ENCODE results near the gene REEP2.
"Not testable (repeated sequence)": the region's sequence is repeated elsewhere in the genome, so short reads cannot be mapped to it uniquely, and the experiment has no call there.

The REEP2 gene, protein sequence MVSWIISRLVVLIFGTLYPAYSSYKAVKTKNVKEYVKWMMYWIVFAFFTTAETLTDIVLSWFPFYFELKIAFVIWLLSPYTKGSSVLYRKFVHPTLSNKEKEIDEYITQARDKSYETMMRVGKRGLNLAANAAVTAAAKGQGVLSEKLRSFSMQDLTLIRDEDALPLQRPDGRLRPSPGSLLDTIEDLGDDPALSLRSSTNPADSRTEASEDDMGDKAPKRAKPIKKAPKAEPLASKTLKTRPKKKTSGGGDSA

DNA sequence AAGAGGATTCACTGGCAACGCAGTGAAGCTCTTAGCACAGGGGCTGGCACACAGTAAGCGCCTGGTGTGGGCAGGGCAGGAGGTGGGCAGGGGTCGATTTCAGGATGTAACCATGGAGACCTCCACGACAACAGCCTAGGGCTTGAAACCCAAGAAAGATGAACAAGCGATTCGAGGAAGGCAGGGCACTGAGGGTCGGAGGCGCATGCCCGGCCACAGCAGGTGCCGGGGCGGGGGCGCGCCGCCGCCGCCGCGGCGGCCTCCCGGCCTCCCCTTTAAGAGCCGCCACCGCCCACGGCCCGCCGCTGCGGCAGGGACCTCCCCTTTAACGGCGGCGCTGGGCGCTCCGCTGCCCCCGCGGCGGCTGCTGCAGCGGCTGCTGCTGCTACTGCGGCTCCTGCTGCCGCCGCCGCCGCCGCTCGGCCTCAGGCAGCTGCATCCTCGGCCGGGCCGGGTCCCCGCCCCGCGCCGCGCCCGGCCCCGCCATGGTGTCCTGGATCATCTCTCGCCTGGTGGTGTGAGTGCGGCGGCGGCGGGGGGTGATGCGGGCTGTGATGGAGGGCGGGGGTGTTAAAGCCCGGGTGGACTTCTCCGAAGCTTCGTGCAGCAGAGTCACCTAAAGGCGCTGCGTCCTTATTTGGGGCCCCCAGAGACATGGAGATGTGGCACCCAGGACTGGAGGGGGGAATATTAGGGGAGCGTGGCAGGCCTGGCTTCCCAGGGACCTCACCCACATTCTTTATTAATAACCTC lies at the start of gene REEP2:
Gene REEP2, plus strand, starts transcription at position 334 of the 753 bp plus-strand sequence. Its CDS starts 152 bp downstream, at position 486.
- DNase-seq: no peak

- no peak for DNase-seq
These were observed 49.5 kb upstream of the REEP2 start for GRCh38 chr5:138389332-138389731.

- DNase-seq: not testable (repeated sequence)
These were observed 48.9 kb upstream of the REEP2 start for GRCh38 chr5:138389911-138390310.

- DNase-seq: no peak
These were observed 46.9 kb upstream of the REEP2 start for GRCh38 chr5:138391859-138392386.

- DNase-seq: no peak
These were observed 36.2 kb upstream of the REEP2 start for GRCh38 chr5:138402640-138403039.

DNA sequence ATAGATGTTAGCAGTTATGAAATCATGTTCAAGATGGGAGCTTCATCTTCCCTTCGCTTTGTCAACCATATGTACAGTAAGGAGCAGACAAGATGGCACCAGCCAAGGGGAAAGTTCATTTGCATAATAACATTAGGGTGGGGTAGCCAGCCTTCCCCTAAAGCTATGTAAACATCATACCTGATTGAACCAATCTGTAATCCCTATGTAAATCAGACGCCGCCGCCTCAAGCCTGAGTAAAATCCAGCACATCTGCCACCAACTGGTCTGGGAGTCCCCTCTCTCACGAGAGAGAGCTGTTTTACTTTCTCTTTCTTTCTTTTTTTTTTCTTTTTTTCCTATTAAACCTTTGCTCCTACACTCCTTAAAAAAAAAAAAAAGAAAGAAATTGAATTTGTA lies 30.8 kb upstream of the REEP2 start:
- DNase-seq: no peak

DNA sequence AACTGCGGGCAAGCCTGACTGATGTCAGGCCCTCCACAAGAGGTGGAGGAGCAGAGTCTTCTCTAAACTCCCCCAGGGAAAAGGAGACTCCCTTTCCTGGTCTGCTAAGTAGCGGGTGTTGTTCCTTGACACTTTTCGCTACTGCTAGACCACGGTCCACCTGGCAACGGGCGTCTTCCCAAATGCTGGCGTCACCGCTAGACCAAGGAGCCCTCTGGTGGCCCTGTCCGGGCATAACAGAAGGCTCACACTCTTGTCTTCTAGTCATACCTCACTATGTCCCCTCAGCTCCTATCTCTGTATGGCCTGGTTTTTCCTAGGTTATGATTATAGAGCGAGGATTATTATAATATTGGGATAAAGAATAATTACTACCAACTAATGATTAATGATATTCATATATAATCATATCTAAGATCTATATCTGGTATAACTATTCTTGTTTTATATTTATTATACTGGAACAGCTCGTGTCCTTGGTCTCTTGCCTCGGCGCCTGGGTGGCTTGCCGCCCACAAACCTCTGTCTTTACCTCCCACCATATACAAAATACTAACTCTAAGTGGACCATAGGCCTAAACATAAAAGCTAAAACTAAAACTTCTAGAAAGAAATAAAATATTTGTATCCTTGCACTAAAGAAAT lies 27.7 kb upstream of the REEP2 start:
- not testable (repeated sequence) for DNase-seq

DNA sequence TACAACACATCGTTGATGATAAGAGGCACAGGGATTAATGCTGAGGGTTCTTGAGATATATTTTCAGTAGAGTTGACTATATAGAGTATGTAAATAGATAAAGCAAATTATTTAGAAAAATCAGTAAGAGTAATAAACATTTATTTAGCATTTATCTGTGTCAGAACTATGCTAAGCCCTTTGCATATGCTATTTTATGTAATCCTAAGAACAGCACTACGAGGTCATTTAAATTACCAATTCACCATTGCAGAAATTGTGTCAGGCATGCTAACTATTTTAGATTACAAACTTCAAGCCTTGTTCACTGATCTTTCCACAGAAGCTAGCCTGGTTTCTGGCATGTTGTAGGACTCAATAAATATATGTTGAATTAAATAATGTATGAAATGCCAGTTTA lies 20.4 kb upstream of the REEP2 start:
- DNase-seq: no peak

DNA sequence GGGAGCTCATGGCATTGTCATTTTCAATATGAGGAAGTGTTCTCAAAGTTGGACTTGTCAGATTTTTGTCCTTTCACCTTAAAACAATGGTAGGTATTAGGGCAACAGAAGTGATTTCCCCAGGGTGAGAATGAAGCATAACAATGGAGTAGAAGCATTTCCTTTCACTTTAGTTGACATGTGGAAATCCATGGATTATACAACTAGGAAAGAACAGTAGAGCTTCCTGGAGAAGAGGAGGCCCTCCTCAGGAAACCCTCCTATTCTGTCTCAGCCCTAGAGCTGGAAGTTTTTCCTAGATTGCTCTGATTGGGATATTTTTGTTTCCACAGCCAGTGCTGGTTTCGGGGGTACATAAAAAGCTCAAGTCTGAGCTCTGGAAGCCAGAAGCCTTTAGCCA lies 13.8 kb upstream of the REEP2 start:
- no peak for DNase-seq

DNA sequence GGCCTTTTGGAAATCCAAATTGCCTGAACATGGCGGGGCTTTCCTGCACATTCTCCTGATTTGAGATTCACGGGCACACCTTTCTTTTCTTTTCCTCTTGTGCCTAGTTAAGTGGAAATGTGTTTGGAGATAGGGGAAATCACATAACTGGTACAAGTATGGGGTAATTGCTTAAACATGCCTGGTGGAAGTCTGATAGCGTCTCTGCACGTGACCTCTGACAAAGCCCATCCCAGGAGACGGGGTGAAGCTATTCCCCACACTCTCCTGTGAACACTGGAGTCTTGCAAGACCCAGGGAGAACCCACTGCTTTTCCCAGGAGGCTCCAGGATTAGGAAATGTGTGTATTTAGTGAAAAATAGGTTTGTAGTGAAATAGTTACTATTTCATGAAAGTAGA lies 2.9 kb upstream of the REEP2 start:
- DNase-seq: no peak

GRCh38 chr5:138438003-138438723 lies 694 bp upstream of the REEP2 start:
- DNase-seq: no peak

DNA sequence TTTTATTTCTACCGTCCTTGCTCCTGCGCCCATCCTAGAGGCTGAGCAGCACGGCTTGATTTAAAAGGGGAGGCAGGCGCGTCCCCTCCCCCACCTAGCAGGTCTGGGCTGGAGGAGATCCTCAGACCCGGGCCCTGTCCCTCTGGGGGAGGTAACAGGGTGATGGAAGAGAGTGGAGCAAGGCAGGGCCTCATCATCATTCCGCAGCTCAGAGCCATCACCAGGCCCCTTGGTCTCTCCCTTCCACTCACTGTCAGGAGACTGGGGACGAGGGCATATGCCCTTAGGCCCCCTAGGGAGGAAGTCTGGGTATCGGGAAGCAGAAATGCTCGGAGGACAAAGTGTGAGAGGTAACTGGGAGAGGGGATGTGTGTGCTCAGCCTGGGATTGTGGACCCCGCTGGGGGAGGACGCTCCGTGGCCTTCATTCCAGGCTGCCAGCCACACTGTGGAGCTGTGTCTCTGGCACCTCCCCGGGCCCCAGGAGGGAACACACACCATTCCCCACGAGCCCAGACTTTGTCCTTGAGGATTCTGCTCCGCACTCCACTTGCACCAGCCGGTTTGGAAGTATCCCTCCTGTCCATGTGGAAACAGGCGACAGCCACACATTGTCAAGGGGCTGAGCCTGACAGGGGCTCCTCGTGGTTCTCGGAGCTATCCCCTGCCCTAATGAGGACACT lies 761 bp downstream of the REEP2 start:
- DNase-seq: no peak

DNA sequence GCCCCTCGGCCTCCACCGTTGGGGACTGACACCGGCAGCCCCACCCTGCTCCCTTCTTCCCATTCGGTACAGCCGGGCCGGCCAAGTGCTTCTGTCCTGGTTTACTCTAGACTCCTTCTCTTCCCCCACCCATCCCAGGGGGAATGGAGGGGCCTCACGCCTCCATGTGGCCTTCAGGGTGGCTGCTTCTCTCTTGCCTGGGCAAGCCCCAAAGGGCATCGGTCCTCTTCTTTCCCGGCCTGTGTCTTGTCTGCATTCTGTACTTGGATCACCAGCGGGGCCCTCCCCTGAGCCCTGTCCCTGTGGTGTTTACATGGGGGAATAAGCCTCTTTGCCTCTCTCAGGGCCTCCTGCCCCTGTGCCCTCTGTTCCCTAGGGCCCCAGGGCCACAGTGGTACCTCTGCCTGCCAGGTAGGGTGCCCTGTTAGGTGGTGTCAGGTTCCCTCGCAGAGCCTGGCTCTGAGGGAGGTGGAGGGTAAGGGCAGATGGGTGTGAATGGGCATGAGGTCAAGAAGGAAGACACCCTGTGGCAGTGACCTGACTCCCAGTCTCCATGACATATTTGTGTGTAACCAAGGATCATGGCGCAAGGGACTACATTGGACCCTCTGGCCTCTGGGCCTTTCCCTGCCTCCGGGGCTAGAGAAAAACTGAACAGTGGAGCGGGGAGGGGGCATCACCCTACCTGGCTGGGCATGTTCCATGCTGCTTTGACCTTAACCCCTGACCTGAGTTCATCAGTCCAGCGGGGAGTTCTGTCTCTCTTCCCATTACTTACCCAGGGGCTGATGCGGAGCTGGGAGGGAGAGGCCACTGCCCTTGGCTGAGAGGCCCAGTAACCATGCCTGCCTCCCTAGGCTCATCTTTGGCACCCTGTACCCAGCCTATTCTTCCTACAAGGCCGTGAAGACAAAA lies 1.6 kb downstream of the REEP2 start:
- no peak for DNase-seq

DNA sequence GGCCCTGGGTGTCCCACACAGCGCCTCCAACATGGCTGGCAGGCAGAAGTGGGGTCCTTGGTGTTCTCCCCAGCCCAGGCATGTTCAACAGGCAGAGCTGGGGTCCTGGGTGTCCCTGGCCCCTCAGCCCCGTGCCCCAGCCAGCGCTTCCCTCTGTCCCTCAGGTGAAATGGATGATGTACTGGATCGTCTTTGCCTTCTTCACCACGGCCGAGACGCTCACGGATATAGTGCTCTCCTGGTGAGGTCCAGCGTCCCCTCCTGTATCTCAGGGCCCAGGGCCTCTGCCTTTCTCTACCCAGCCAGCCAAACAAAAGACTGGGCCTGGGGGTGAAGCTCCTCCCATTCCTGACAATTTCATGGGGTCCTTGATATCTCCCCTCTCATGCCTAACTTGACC lies 2.4 kb downstream of the REEP2 start:
- DNase-seq: no peak

DNA sequence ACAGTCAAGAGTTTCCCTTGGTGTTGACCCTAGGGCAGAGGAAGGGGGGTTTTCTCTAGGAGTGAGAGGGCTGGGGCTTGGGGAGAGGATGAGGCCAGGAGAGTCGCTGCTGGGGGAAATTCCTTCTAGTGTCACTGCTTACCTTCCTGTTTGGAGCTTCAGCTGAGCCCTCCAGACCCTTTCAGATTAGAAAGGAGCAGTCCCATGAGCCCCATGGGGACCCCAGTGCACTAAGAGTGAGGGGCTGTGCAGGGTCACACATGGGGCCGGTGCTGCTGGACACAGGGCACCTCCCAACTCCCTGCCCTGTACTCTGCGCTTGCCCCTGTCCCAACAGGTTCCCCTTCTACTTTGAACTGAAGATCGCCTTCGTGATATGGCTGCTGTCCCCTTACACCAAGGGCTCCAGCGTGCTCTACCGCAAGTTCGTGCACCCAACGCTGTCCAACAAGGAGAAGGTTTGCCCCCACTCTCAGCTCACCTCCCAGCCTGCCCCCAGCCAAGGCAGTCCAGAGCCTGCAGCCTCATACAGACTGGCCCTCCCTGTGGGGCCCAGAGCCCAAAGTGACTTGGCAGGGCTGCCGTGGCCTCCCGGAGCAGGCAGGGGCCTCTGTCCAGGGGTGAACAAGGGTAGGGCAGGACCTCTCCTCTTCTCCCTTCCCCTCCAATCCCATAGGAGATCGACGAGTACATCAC lies 5.4 kb downstream of the REEP2 start:
- no peak for DNase-seq

- DNase-seq: no peak
These were observed 6.1 kb downstream of the REEP2 start for GRCh38 chr5:138444774-138445546.

DNA sequence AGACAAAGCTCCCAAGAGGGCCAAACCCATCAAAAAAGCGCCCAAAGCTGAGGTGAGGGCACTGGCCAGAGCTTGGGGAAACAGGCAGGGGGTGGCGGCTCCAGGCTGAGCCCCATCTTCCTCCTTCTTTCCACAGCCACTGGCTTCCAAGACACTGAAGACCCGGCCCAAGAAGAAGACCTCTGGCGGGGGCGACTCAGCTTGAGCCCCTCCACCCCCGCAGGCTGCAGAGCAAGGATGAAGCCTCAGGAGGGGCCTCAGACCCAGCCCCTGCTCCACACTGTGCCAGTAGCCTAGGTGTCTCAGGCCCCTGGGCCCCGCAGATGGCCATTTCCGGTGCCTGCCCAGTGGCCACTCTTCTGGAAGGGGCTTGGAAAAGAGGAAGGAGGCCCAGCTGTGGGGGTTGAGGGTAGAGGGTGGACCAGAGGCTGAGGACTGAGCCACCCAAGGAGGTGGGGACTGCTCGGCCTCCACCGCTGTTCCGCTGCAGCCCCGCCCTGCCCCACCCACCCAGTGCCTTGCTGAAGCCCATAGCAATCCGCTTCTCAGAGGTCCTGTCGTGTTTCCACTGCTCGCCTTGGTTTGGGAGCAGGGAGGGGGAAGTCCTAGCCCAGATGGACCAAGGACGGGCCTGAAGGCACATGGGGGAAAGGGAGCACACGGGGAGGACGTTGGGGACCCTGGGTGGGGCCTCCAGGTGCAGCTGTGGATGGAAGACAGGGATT lies 6.9 kb downstream of the REEP2 start:
- DNase-seq: no peak

DNA sequence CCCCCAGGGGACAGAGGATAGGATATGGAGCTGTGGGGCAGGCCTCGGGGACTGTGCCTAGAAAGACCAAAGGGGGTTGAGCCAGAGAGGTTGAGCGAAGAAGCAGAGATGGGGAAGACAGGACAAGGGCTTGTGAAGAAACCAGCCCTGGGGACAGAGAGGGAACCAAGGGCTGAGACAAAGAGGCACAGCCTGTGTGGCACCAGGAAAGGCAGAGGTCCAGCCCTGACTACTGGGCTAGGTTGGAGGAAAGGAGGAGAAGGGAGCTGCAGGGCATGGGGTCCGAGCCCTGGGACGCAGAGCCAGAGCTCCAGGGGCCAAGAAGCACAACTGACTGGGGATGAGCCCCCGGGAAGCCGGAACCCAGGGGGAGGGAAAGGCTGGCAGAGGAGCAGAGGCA lies 9.2 kb downstream of the REEP2 start:
- DNase-seq: no peak

Measured in NCI-H187 treated with DMSO at 0.1 percent for 48 hours (cell line).